Activated CD4-positive, alpha-beta memory T cell treated with anti-CD3 and anti-CD28 coated beads, Interleukin-2, amount 10 ng/mL, durations not matched to agents 7 days and 5 days (primary cell): ENCODE measurements around the gene SIM2. TPM values are rescaled to one million over a fixed set of nuclear protein-coding genes. Genes with fewer than 3 reads are reported as not detected.
"Not testable (repeated sequence)": the region's sequence is repeated elsewhere in the genome, so short reads cannot be mapped to it uniquely, and the experiment has no call there.

ENCODE experiments used
- CTCF ChIA-PET: fragments of 350-600 bp; sonication (Branson Sonifier 250); formaldehyde crosslinking; loops from one replicate; lab custom pipeline; 2021; ENCODE audit warnings: antibody characterized with exemption, inconsistent platforms; lab: Charles Lee
- POLR2A ChIA-PET: fragments of 350-600 bp; sonication (Branson Sonifier 250); formaldehyde crosslinking; loops from one replicate; lab custom pipeline; 2021; ENCODE audit warnings: antibody characterized with exemption; lab: Charles Lee
- DNase-seq: peaks from one replicate; pipeline ENCODE4 v3.0.0-alpha.2; 2020
- H3K27ac Mint-ChIP-seq: one replicate; pipeline ENCODE4 v1.8.0; 2021; ENCODE audit warnings: mild to moderate bottlenecking, mixed read lengths
- H3K27me3 Mint-ChIP-seq: one replicate; pipeline ENCODE4 v1.8.0; 2021; ENCODE audit warnings: mixed read lengths
- H3K36me3 Mint-ChIP-seq: one replicate; pipeline ENCODE4 v1.8.0; 2021; ENCODE audit warnings: low read depth, mixed read lengths
- H3K4me1 Mint-ChIP-seq: one replicate; pipeline ENCODE4 v1.8.0; 2021; ENCODE audit warnings: mixed read lengths
- H3K4me3 Mint-ChIP-seq: one replicate; pipeline ENCODE4 v1.8.0; 2021; ENCODE audit warnings: mild to moderate bottlenecking, mixed read lengths
- H3K9me3 Mint-ChIP-seq: one replicate; pipeline ENCODE4 v1.8.0; 2021; ENCODE audit warnings: mixed read lengths
- total RNA-seq, 2 experiments: library from RNA; stranded (reverse); gene quantifications; one replicate each; pipeline ENCODE4 v1.2.3, GENCODE V29; 2021

Gene SIM2
- total RNA-seq, 2 experiments from 2014 or later: 0.55 to 0.68 TPM

GRCh38 chr21:36672296-36672695 is 26.6 kb upstream of the SIM2 start:
- CTCF ChIA-PET: interaction anchor here (1.4 kb wide), 1 partner anchor 42 kb away, joined by 6 read pairs; no protein-coding TSS in a partner anchor
- DNase-seq, H3K4me3 Mint-ChIP-seq, POLR2A ChIA-PET, H3K9me3 Mint-ChIP-seq, H3K27ac Mint-ChIP-seq, H3K4me1 Mint-ChIP-seq, H3K36me3 Mint-ChIP-seq: not testable (repeated sequence)
- peaks cover 19% of the 10 kb centered on the region for H3K27me3 Mint-ChIP-seq

- no peak overlapping the region for H3K4me3 Mint-ChIP-seq
- POLR2A ChIA-PET: no interaction called here
- no peaks in the 10 kb centered on the region for H3K4me1 Mint-ChIP-seq
- no peaks in the 10 kb centered on the region for H3K36me3 Mint-ChIP-seq
- no peak for DNase-seq
- H3K27me3 Mint-ChIP-seq: peaks cover 21% of the 10 kb centered on the region
- CTCF ChIA-PET: no interaction called here
- H3K27ac Mint-ChIP-seq: no peak overlapping the region
- H3K9me3 Mint-ChIP-seq: no peaks in the 10 kb centered on the region
Observed at GRCh38 chr21:36672737-36673136, 26.2 kb upstream of the SIM2 start.

- ChIA-PET POLR2A (no interaction called here), CTCF (no interaction called here)
- no peak overlapping the region for H3K27ac Mint-ChIP-seq
- H3K4me1 Mint-ChIP-seq: no peaks in the 10 kb centered on the region
- no peak for DNase-seq
- H3K27me3 Mint-ChIP-seq: peaks cover 36% of the 10 kb centered on the region
- H3K4me3 Mint-ChIP-seq: no peak overlapping the region
- peaks cover 7% of the 10 kb centered on the region for H3K9me3 Mint-ChIP-seq
- H3K36me3 Mint-ChIP-seq: no peaks in the 10 kb centered on the region
Observed at GRCh38 chr21:36676039-36676950, 22.6 kb upstream of the SIM2 start.

- DNase-seq: no peak
- Mint-ChIP-seq H3K4me1 (no peaks in the 10 kb centered on the region), H3K27me3 (peaks cover 39% of the 10 kb centered on the region), H3K36me3 (no peaks in the 10 kb centered on the region), H3K27ac (no peak overlapping the region), H3K9me3 (peaks cover 10% of the 10 kb centered on the region), H3K4me3 (no peak overlapping the region)
- POLR2A ChIA-PET: no interaction called here
- CTCF ChIA-PET: no interaction called here
Observed at GRCh38 chr21:36677443-36677842, 21.5 kb upstream of the SIM2 start.

- H3K27ac Mint-ChIP-seq: no peak overlapping the region
- ChIA-PET POLR2A (no interaction called here), CTCF (no interaction called here)
- peaks cover 45% of the 10 kb centered on the region for H3K27me3 Mint-ChIP-seq
- no peak for DNase-seq
- H3K36me3 Mint-ChIP-seq: no peaks in the 10 kb centered on the region
- no peaks in the 10 kb centered on the region for H3K4me1 Mint-ChIP-seq
- H3K4me3 Mint-ChIP-seq: no peak overlapping the region
- H3K9me3 Mint-ChIP-seq: peaks cover 10% of the 10 kb centered on the region
Observed at GRCh38 chr21:36678538-36678937, 20.4 kb upstream of the SIM2 start.

- Mint-ChIP-seq H3K4me3 (no peak overlapping the region), H3K27me3 (peaks cover 58% of the 10 kb centered on the region), H3K27ac (no peak overlapping the region), H3K36me3 (no peaks in the 10 kb centered on the region), H3K4me1 (no peaks in the 10 kb centered on the region), H3K9me3 (peaks cover 10% of the 10 kb centered on the region)
- no peak for DNase-seq
- ChIA-PET CTCF (no interaction called here), POLR2A (no interaction called here)
Observed at GRCh38 chr21:36681117-36681631, 17.7 kb upstream of the SIM2 start.

GRCh38 chr21:36684957-36685714 is 13.8 kb upstream of the SIM2 start:
- CTCF ChIA-PET: interaction anchor here (0.7 to 1.2 kb wide), 2 partner anchors 49 to 55 kb away, joined by 3 to 5 read pairs; no protein-coding TSS in a partner anchor
- POLR2A ChIA-PET: no interaction called here
- Mint-ChIP-seq H3K4me1 (no peaks in the 10 kb centered on the region), H3K27ac (no peak overlapping the region), H3K9me3 (peaks cover 10% of the 10 kb centered on the region), H3K4me3 (no peak overlapping the region), H3K36me3 (no peaks in the 10 kb centered on the region), H3K27me3 (peaks cover 64% of the 10 kb centered on the region)
- no peak for DNase-seq

GRCh38 chr21:36686955-36687354 is 12.0 kb upstream of the SIM2 start:
- ChIA-PET CTCF (interaction anchor here (0.7 to 1.2 kb wide), 2 partner anchors 56 to 834 kb away, joined by 4 read pairs; no protein-coding TSS in a partner anchor), POLR2A (no interaction called here)
- Mint-ChIP-seq H3K36me3 (no peaks in the 10 kb centered on the region), H3K4me1 (no peaks in the 10 kb centered on the region), H3K4me3 (no peak overlapping the region), H3K27ac (no peak overlapping the region), H3K9me3 (no peaks in the 10 kb centered on the region), H3K27me3 (peaks cover 65% of the 10 kb centered on the region)
- DNase-seq: no peak

GRCh38 chr21:36688324-36688723 is 10.6 kb upstream of the SIM2 start:
- H3K36me3 Mint-ChIP-seq: no peaks in the 10 kb centered on the region
- no peak overlapping the region for H3K27ac Mint-ChIP-seq
- H3K27me3 Mint-ChIP-seq: peaks cover 67% of the 10 kb centered on the region
- POLR2A ChIA-PET: no interaction called here
- H3K4me3 Mint-ChIP-seq: no peak overlapping the region
- no peaks in the 10 kb centered on the region for H3K9me3 Mint-ChIP-seq
- CTCF ChIA-PET: interaction anchor here (1.9 kb wide), 1 partner anchor 58 kb away, joined by 8 read pairs; no protein-coding TSS in a partner anchor
- DNase-seq: no peak
- peaks cover 4% of the 10 kb centered on the region for H3K4me1 Mint-ChIP-seq

- Mint-ChIP-seq H3K4me1 (peaks cover 4% of the 10 kb centered on the region), H3K27me3 (peaks cover 72% of the 10 kb centered on the region), H3K9me3 (no peaks in the 10 kb centered on the region), H3K36me3 (no peaks in the 10 kb centered on the region), H3K27ac (no peak overlapping the region), H3K4me3 (no peak overlapping the region)
- ChIA-PET POLR2A (no interaction called here), CTCF (interaction anchor here (0.8 to 1.9 kb wide), 2 partner anchors 27 to 59 kb away, joined by 3 to 8 read pairs; no protein-coding TSS in a partner anchor)
- DNase-seq: no peak
Observed at GRCh38 chr21:36689324-36689723, 9.6 kb upstream of the SIM2 start.

- H3K9me3 Mint-ChIP-seq: no peaks in the 10 kb centered on the region
- ChIA-PET POLR2A (no interaction called here), CTCF (interaction anchor here (1.3 kb wide), 1 partner anchor 19 kb away, joined by 3 read pairs; no protein-coding TSS in a partner anchor)
- DNase-seq: no peak
- peaks cover 4% of the 10 kb centered on the region for H3K4me1 Mint-ChIP-seq
- H3K27me3 Mint-ChIP-seq: peaks cover 75% of the 10 kb centered on the region
- no peak overlapping the region for H3K27ac Mint-ChIP-seq
- H3K36me3 Mint-ChIP-seq: peaks cover 4% of the 10 kb centered on the region
- H3K4me3 Mint-ChIP-seq: no peak overlapping the region
Observed at GRCh38 chr21:36690628-36691554, 8.0 kb upstream of the SIM2 start.

GRCh38 chr21:36691555-36692041 is 7.3 kb upstream of the SIM2 start:
- Mint-ChIP-seq H3K27ac (no peak overlapping the region), H3K4me1 (peaks cover 4% of the 10 kb centered on the region), H3K36me3 (peaks cover 4% of the 10 kb centered on the region), H3K27me3 (peaks cover 82% of the 10 kb centered on the region), H3K9me3 (no peaks in the 10 kb centered on the region), H3K4me3 (no peak overlapping the region)
- POLR2A ChIA-PET: no interaction called here
- CTCF ChIA-PET: interaction anchor here (1.3 kb wide), 1 partner anchor 19 kb away, joined by 3 read pairs; no protein-coding TSS in a partner anchor
- no peak for DNase-seq
